ENCODE measurements around the gene PRSS50. TPM values are rescaled to one million over a fixed set of nuclear protein-coding genes. Genes with fewer than 3 reads are reported as not detected.
"Not testable (repeated sequence)": the region's sequence is repeated elsewhere in the genome, so short reads cannot be mapped to it uniquely, and the experiment has no call there.

PRSS50 gene
- total RNA-seq, 1 donor from 2014 or later, result not detected

GRCh38 chr3:46708401-46709156, 9.1 kb downstream of the PRSS50 start:
- DNase-seq (ENCODE audit: low read depth in 2 of 2), result no peak

- no peak for DNase-seq (ENCODE audit: low read depth in 2 of 2)
Measured at GRCh38 chr3:46707601-46708011, 10.1 kb downstream of the PRSS50 start.

DNA sequence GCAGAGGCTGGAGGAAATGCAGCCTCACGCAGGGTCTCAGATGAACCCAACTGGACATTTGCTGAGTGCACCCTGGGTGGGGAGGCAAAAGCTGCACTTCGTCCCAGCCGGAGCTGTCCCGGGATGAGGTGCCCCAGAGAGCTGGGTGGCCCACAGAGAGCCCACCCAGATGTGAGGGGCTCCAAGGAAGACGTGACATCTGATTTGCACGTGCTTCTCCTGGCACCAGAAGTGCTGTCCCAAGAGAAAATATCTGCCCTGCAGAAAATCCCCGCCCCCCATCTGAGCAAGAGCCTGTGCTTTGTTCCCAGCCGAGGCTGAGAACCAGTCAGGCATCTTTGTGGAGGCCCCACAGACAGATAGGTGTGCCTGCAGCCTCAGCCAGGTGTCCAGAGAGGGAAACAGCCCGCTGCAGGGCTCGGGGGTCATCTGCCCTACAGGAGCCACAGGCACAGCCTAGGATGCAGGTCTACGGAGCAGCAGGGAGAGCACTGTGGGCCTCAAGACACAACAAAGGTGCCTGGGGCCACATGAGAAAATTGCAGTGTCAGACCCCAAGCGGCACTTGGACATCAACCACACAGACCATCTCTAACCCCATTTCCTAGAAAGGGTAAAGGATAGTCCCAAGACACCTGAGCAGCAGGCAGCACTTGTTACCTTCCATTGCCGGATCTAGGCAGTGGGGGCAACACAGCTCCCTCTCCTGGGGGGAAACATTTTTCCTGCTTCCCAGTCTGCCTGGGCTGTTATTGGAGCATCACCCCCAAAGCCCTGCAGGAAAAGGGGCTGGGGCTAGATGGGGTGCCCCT, 10.7 kb downstream of the PRSS50 start:
- no peak for DNase-seq (ENCODE audit: low read depth in 2 of 2)

GRCh38 chr3:46705751-46706552, 11.7 kb downstream of the PRSS50 start:
- DNase-seq (ENCODE audit: low read depth in 2 of 2), result peak in 1 of 2 donors; percentile 62

- DNase-seq (ENCODE audit: low read depth in 2 of 2), result peak; percentile 50 to 70
Measured at GRCh38 chr3:46705022-46705530, 12.6 kb downstream of the PRSS50 start.

DNA sequence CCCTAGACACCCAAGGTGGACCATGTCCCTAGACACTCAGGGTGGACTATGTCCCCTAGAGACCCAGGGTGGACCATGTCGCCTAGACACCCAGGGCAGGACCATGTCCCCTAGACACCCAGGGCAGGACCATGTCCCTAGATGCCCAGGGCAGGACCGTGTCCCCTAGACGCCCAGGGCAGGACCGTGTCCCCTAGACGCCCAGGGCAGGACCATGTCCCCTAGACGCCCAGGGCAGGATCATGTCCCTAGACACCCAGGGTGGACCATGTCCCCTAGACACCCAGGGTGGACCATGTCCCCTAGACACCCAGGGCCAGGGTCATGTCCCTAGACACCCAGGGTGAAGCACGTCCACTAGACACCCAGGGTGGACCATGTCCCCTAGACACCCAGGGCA, 13.3 kb downstream of the PRSS50 start:
- not testable (repeated sequence) for DNase-seq (ENCODE audit: low read depth in 2 of 2)

DNA sequence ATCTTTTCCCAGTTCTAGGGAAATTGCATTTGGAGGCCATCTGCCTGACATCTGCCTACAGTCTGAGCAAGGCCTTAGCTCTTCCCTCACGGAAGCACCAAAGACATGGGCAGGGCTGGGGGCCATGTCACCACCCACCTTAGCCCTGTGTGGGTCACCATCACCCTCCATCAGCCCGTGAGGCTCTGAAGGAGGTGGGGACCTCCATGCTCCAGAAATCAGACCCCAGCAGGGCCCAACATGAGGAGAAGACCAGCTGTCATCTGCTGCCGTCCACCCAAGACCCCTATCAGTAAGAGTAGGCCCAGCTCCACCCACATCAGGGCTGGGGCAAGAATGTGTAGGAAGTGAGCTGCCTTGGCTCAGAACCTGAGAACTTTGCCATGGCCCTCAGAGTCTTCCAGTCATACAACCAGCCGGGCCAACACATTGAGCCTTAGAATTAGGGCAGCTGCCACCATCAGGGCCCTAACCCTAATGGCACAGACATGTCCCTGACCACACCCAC, 14.6 kb downstream of the PRSS50 start:
- no peak for DNase-seq (ENCODE audit: low read depth in 2 of 2)

GRCh38 chr3:46702246-46703012, 15.2 kb downstream of the PRSS50 start:
- DNase-seq (ENCODE audit: low read depth in 2 of 2), result no peak

GRCh38 chr3:46701181-46701939, 16.3 kb downstream of the PRSS50 start, which contains the start of gene TMIE:
Gene TMIE, plus strand, starts transcription at chr3:46701392. Its CDS starts 96 bp downstream, at chr3:46701488.
- DNase-seq (ENCODE audit: low read depth in 2 of 2), result no peak

GRCh38 chr3:46700772-46701171, 16.9 kb downstream of the PRSS50 start:
- DNase-seq (ENCODE audit: low read depth in 2 of 2), result no peak

DNA sequence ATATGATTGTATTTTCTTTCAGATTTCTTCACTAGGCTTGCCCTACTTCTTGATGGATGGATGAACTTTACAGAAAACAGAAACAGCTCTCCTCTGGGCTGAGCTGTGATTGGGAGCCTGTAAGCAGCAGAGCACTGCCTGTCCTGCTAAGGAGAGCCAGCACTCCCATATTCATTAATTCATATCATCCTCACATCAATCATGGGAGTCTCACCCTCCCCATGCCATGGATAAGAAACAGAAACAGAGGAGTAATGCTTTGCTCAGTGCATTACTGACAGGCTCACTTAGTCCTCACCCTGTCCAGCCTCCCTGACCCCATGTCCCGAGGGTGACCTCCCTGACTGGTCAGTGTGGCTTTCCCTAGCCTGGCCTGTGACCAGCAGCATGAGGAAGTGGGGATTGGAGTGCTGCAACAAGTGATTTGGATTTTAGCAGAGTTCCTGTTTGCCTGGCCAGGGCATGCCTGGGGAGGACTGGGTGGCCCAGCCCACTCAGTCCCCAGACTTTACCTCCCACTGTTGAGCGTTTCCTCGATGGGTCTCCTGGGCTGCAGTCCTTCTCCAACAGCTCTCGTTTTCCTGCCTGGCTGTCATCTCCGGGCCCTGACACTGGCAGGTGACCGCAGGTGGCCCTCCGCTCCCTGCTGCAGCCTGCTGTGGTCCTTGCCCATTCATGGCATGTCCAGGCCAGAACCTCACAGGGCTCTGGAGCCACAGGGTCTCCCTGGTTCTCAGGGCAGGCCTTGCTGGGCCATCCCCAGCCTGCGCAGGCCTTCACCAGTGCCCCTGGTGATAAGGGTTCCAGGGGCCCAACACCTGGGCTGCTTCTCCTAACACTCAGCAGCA, 17.8 kb downstream of the PRSS50 start:
- no peak for DNase-seq (ENCODE audit: low read depth in 2 of 2)

DNA sequence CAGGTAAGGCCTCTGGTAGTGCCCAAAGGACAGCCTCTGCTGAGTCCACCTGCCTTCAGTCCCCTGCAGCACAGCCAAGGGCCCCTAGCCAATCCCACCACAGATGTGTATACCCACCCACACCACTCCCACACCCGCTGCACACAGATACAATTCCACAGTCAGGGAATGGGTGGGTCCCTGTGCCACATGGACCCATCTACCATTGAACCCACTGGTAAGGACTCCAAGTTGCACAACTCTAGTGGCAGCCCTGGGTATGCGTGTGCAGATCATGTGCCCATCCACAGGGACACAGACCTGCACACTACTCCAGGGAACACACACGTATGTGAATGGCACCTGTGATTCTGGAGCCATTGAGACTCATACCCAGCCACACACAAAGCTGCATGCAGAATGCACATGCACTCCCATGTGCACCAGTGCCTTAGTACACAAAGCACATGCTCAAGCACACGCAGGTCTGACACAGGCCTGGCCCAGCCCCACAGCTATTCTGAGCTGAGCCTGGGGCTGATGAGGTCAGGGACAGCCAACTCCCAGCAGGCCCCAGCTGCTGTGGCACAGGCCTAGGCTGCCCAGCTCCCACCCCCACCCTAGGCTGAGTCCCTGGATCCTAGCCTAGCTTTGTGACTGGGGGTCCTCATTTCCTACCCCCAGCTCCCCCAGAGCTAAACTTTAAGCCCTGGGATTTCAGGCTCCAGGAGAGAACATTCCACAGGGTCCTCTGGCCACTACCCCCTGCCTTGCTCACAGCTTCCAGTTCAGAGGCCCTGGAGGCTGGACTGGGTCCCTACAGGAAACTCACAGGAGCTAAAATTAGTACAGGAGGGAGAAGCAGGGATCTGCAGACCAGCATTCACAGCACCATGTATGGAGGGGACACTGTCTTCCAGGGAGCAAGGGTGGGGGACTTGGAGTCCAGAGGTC, 21.4 kb downstream of the PRSS50 start:
- DNase-seq (ENCODE audit: low read depth in 2 of 2), result no peak

DNA sequence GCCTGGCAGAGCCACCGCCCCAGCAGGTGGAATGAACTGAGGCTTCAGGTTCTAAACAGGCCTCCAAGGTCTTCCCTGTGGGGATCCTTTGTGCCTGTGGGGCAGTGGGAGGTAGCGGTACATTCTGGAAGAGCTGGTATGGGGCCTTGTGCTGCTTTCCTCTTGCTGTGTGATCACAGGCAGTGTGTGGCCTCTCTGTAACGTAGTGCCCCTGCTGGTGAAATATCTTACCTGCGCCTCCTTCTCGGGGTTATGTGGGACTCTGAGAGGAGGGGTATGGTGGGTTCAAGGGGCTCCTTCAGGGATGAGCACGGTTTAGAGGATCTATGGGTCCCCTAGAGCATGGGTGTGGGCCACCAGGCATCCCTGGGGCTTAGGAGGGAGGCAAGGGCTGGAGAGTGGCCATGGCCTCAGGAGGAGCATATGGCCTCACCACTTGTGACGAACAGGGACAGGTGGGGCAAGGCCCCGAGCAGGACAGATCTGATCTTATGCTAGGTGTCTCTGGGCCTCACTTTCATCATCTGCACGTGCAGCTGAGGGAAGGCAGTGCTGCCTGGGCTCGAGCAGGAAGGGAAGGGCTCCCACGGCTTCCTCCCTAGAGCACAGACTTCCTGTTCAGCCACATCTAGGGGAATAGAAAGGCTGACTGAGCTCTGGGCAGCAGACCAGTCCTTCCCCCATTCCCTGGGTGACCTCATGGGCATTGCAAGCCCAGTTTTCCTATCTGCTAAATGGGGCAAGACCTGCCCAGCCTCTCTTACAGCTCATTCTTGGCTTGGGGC, 22.3 kb downstream of the PRSS50 start:
- peak; percentile 70 to 92 for DNase-seq (ENCODE audit: low read depth in 2 of 2)

DNA sequence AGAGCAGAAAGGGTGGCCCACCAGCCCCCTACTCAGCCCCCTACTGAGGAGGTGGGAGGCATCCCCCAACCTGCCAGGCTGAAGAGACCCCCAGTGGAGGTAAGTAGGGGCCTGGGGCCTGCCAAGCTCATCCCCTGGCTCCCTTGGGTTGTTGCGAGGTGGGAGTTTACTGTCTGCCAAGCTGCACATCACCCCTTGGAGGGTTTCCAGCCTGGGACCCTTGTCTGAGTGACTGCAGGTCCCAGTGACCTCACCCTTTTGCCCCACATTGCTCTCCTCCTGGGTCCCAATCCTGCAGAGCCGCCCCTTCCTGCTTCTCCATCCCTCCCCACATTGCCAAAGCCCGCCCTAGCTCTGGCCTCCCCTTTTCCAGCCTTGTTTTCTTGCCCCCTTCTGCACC, 23.1 kb downstream of the PRSS50 start:
- DNase-seq (ENCODE audit: low read depth in 2 of 2), result no peak

GRCh38 chr3:46693892-46694226, 23.8 kb downstream of the PRSS50 start:
- peak in 1 of 2 donors; percentile 12 for DNase-seq (ENCODE audit: low read depth in 2 of 2)

DNA sequence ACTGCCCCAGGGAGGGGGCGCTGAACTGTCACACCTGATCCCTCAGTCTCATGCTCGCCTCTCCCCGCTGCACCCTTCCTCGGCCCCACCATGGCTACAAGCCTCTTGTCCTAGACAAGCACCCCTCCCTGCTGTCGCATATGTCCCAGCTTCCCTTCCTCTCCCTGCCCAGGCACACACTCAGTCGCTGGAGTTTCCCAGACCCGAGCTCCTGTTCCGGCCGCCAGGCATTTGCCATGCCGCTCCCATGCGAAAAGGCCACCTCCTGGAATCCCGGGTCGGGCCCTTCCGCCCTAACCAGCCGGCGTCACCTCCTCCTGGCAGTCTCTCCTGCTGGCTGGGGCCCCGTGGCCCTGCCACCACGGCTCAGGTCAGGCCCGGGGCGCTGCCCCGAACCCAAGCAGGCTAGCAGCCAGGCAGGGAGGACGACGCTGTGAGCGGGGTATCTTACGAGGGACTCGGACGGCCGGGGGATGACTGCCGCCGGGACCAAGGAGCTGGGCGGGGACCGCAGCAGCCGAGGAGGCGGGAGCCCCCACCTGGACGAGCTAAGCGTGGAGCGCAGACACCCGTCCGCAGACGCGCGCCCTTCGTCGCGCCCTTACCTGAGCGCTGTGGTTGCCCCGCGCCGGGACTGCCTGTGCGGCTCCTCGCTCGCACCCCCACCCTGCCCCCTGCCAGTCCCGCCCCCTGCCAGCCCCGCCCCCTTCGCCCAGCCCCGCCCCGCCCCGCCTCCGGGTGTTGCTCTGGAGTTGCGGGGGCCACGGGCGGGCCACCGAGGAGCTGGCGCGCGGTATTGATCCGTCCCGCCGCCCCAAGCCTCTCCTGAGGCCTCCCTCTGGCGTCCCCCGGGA, 24.4 kb downstream of the PRSS50 start, which contains the start of gene ALS2CL:
ALS2CL (minus strand) TSS at position 642 of the 854 bp plus-strand sequence. CDS start 4,239 bp downstream, outside the sequence.
- peak; percentile 29 to 46 for DNase-seq (ENCODE audit: low read depth in 2 of 2)

Data from dermis microvascular lymphatic vessel endothelial cell (primary cell).